ENCODE data around the gene GSK3A. TPM values are rescaled to one million over a fixed set of nuclear protein-coding genes. Genes with fewer than 3 reads are reported as not detected.

GSK3A gene
- total and polyA plus RNA-seq, 10 donors, result 20.8 to 39.3 (median 28.7) TPM

DNA sequence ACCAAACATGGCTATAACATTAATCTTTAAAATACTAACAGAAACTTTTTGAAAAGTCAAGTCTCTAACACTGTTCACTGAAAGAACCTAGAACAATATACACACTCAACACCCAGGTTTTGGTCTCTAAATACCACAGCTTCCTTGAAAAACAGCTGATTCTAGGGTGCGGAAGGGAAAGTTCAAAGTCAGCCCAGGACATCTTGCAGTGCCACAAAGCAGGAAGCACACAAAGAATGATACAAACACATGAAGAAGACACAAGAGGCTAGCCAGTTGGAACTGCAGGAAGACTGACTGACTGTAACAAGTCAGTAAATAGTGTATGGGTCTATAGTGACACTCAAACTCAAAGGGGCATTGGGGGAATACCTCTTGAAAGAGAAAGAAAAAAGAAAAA lies 29.5 kb downstream of the GSK3A start:
- intact Hi-C loops (cut with DNase I; ENCODE audit: low total_unique reads), result no loop called here
- Histone ChIP-seq H3K9me3 (no peaks in the 10 kb centered on the region), H3K27me3 (replicated peaks in 1 of 7) (no peaks in the 10 kb centered on the region), H3K27ac (peak overlapping the region in 3 of 8 donors; percentile 18 to 42 (median 39)), H3K4me1 (peaks cover 10 to 89% (median 55%) of the 10 kb centered on the region in 6 donors), H3K4me3 (no peak overlapping the region), H3K36me3 (peaks cover 5 to 81% (median 65%) of the 10 kb centered on the region in 6 donors)
- 70 to 79% (median 75%) methylated on average over 1 of the region's 1 CpG for WGBS, 5 donors
- no peak for DNase-seq
- TF ChIP-seq POLR2A (IDR thresholded peaks at IDR 0.05), result no peak
- TF ChIP-seq POLR2AphosphoS5 (IDR thresholded peaks at IDR 0.05), result no peak
- TF ChIP-seq, protein P1, sequence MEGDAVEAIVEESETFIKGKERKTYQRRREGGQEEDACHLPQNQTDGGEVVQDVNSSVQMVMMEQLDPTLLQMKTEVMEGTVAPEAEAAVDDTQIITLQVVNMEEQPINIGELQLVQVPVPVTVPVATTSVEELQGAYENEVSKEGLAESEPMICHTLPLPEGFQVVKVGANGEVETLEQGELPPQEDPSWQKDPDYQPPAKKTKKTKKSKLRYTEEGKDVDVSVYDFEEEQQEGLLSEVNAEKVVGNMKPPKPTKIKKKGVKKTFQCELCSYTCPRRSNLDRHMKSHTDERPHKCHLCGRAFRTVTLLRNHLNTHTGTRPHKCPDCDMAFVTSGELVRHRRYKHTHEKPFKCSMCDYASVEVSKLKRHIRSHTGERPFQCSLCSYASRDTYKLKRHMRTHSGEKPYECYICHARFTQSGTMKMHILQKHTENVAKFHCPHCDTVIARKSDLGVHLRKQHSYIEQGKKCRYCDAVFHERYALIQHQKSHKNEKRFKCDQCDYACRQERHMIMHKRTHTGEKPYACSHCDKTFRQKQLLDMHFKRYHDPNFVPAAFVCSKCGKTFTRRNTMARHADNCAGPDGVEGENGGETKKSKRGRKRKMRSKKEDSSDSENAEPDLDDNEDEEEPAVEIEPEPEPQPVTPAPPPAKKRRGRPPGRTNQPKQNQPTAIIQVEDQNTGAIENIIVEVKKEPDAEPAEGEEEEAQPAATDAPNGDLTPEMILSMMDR (IDR thresholded peaks at IDR 0.05 in 8 of 11, conservative IDR thresholded peaks at IDR 0.05 in 3 of 11), result no peak

DNA sequence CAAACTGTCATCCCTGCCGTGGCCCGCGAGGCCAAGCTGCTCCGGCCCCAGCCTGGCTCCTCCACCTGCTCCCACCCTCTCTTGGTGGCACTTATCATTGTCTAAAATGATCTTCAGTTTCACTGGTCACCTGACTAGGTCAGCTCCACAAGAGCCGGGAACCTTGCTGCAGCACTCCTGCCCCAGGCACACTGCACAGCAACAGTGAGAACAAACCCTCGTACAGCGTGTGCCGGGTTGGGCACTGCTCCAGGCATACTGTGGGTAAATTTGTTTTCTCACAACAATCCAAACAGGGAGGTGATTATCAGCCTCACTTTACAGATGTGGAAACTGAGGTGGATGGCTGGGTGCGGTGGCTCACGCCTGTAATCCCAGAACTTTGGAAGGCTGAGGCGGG lies 33.8 kb downstream of the GSK3A start:
- peak; percentile 45 for DNase-seq
- Histone ChIP-seq H3K4me1 (peaks cover 3 to 91% (median 41%) of the 10 kb centered on the region in 6 donors), H3K27ac (peak overlapping the region in 3 of 8 donors; percentile 2 to 62 (median 51)), H3K4me3 (no peak overlapping the region), H3K36me3 (peaks cover 5 to 100% (median 93%) of the 10 kb centered on the region in 6 donors), H3K27me3 (replicated peaks in 1 of 7) (no peaks in the 10 kb centered on the region), H3K9me3 (no peaks in the 10 kb centered on the region)
- 91 to 100% (median 94%) methylated on average over 8 to 11 of the region's 11 CpGs for WGBS, 5 donors
- intact Hi-C loops (cut with DNase I; ENCODE audit: low total_unique reads), result no loop called here
- TF ChIP-seq POLR2AphosphoS5 (IDR thresholded peaks at IDR 0.05), result peak in 1 of 3 donors; percentile 28
- no peak for TF ChIP-seq POLR2A (IDR thresholded peaks at IDR 0.05)

DNA sequence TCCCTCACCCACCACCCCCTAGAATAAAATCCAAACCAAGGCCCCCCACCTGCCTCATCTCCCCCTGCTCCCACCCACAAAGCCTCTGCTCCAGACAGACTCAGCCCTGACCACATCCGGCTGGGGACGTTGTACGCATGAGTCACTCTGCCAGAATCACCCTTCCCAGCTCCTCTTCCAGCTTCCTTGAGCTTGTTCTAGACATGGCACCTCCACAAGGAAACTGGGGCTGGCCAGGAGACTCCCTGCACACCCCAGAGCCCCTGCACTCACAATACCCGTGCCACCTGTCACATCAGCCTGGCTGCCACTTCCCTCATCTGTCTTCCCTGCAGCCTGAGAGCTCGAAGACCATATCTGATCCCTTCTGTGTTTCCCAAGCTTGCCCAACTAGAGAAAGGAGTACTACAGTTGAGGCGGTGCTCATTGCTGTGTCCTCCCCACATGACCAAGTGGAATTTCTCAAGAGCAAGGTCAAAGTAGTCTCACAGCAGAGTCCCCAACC lies 34.6 kb downstream of the GSK3A start:
- H3K4me1 ChIP-seq, result peaks cover 4 to 91% (median 41%) of the 10 kb centered on the region in 6 donors

DNA sequence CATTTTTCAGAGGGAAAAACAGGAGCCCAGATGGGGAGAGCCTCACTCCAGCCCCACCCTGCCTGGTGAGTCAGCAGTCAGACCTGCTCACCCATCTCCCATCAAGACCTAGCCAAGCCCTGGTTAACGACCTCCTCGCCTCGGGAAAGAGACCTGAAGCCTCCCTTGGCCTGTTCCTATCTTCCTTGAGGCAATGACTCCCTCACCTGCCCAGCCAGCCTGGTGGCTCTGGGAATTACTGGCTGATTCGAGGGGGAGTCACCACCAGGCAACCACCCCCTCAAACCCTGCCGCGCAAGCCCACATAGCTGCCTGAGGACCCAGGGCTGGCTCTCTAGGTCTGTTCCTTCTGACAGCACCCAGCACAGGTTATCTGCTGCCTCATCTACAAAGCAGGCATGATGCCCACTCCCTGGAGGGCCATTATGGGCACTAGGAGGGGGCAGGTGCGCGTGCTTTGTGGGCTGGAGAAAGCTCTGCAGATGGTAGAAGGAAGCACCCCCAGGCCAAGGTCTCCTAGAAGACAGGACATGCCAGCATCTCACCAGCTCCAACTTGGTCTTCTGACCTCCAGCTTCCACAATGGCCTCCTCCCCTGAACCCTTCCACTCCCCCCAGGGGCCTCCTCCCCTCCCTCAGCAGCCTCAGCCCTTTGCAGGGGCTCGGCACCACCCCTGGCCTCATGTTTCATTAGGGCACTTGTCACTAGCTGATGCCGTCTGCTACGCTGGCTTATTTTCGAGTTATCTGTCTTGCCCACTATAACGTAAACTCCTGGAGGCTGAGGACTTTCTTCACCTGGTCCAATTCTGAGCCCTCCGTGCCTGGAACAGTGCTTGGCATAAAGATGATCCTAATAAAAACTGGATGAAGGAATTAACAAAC lies 35.3 kb downstream of the GSK3A start:
- 86 to 95% (median 91%) methylated on average over 13 to 14 of the region's 14 CpGs for WGBS, 5 donors

More for the DNA sequence above, 34.6 kb downstream of the GSK3A start:
- H3K9me3 ChIP-seq, result no peaks in the 10 kb centered on the region
- H3K27ac ChIP-seq, result peak overlapping the region in 3 of 8 donors; percentile 2 to 62 (median 51)
- H3K36me3 ChIP-seq, result peaks cover 5 to 100% (median 89%) of the 10 kb centered on the region in 6 donors
- no peak overlapping the region for H3K4me3 ChIP-seq
- 62 to 83% (median 68%) methylated on average over 6 of the region's 6 CpGs for WGBS, 5 donors
- TF ChIP-seq, protein P1 (IDR thresholded peaks at IDR 0.05 in 8 of 11, conservative IDR thresholded peaks at IDR 0.05 in 3 of 11), result no peak
- no peak for TF ChIP-seq POLR2AphosphoS5 (IDR thresholded peaks at IDR 0.05)
- no peak for TF ChIP-seq POLR2A (IDR thresholded peaks at IDR 0.05)
- DNase-seq, result no peak
- H3K27me3 ChIP-seq (replicated peaks in 1 of 7), result no peaks in the 10 kb centered on the region
- intact Hi-C loops (cut with DNase I; ENCODE audit: low total_unique reads), result no loop called here

More for the DNA sequence above, 35.3 kb downstream of the GSK3A start:
- Histone ChIP-seq H3K9me3 (no peaks in the 10 kb centered on the region), H3K36me3 (peaks cover 5 to 100% (median 86%) of the 10 kb centered on the region in 6 donors), H3K4me3 (no peak overlapping the region), H3K4me1 (peaks cover 11 to 91% (median 41%) of the 10 kb centered on the region in 6 donors), H3K27me3 (replicated peaks in 1 of 7) (no peaks in the 10 kb centered on the region), H3K27ac (peak overlapping the region in 3 of 8 donors; percentile 2 to 62 (median 51))
- no peak for TF ChIP-seq POLR2A (IDR thresholded peaks at IDR 0.05)
- TF ChIP-seq POLR2AphosphoS5 (IDR thresholded peaks at IDR 0.05), result peak in 1 of 3 donors; percentile 58
- TF ChIP-seq, protein P1 (IDR thresholded peaks at IDR 0.05 in 8 of 11, conservative IDR thresholded peaks at IDR 0.05 in 3 of 11), result no peak
- intact Hi-C loops (cut with DNase I; ENCODE audit: low total_unique reads), result no loop called here
- DNase-seq, result no peak
